ENCODE results near the gene SYCP1. TPM values are rescaled to one million over a fixed set of nuclear protein-coding genes. Genes with fewer than 3 reads are reported as not detected.

The SYCP1 gene
- total and polyA plus RNA-seq, 2 of the 8 experiments (the other 6 are each of a cell fraction or from before 2014, with no cell fraction given), result 0.11 to 0.26 TPM

- no peak overlapping the region for H2BK20ac ChIP-seq (ENCODE audit: low read length)
- H3K9me3 ChIP-seq (ENCODE audit: insufficient read depth in 2 of 2, low read depth in 1 of 2, low read length in 1 of 2), result no peaks in the 10 kb centered on the region; a peak in 1 of 4 replicates
- no peak overlapping the region for H4K5ac ChIP-seq (ENCODE audit: insufficient read length, low read depth, low read length)
- H4K20me1 ChIP-seq (replicated peaks in 1 of 2; ENCODE audit: control insufficient read depth in 1 of 2, insufficient read depth in 2 of 2, low read length in 2 of 2), result no peaks in the 10 kb centered on the region
- H2AK5ac ChIP-seq (ENCODE audit: low read depth, low read length), result no peak overlapping the region
- no peaks in the 10 kb centered on the region for H3K36me3 ChIP-seq (ENCODE audit: control insufficient read depth in 2 of 4, insufficient read depth in 4 of 4, low read length in 3 of 4)
- H4K8ac ChIP-seq (ENCODE audit: extremely low read depth, insufficient read depth, low read length), result no peak overlapping the region
- H3K23ac ChIP-seq (ENCODE audit: insufficient read length), result no peak overlapping the region
- no peak for TF ChIP-seq BRCA1 (IDR thresholded peaks at IDR 0.05; ENCODE audit: low read depth, low read length)
- TF ChIP-seq CTBP2 (IDR thresholded peaks at IDR 0.05; ENCODE audit: borderline replicate concordance, insufficient read depth, insufficient read length, low read length), result no peak
- ChIA-PET CTCF (ENCODE audit: partially characterized antibody) (interaction anchor here (0.6 kb wide), 1 partner anchor 780 kb away, joined by 3 read pairs; no protein-coding TSS in a partner anchor), POLR2A (ENCODE audit: partially characterized antibody) (no interaction called here)
- H4K91ac ChIP-seq (replicated peaks; ENCODE audit: insufficient read length, low read length), result no peak overlapping the region
- H3K9ac ChIP-seq (replicated peaks in 1 of 4; ENCODE audit: extremely low read depth in 1 of 4, low read depth in 3 of 4, low read length in 3 of 4), result no peak overlapping the region
- no peak overlapping the region for H3K4me3 ChIP-seq (ENCODE audit: extremely low read depth in 1 of 4, insufficient read depth in 2 of 4, low read depth in 3 of 4, low read length in 4 of 4)
- no peak for FAIRE-seq
- H3K79me1 ChIP-seq (ENCODE audit: low read depth, low read length), result no peaks in the 10 kb centered on the region
- no peak for DNase-seq (ENCODE audit: low read depth in 1 of 2, low spot score in 2 of 2)
- no peak overlapping the region for H3K56ac ChIP-seq (replicated peaks; ENCODE audit: insufficient read length, low read depth, low read length)
- no peak overlapping the region for H3K18ac ChIP-seq (ENCODE audit: extremely low read depth, low read length)
- no peak overlapping the region for H2BK15ac ChIP-seq (ENCODE audit: low read length)
- no peak overlapping the region for H2AFZ ChIP-seq (ENCODE audit: low read length)
- H3K23me2 ChIP-seq (ENCODE audit: low read depth, low read length), result no peaks in the 10 kb centered on the region
- H3K27me3 ChIP-seq (replicated peaks in 1 of 4; ENCODE audit: control insufficient read depth in 3 of 4, extremely low read depth in 1 of 4, insufficient read depth in 3 of 4, low read length in 3 of 4), result no peaks in the 10 kb centered on the region
- H3K27ac ChIP-seq (ENCODE audit: low read depth, low read length), result no peak overlapping the region
- H2BK120ac ChIP-seq (replicated peaks; ENCODE audit: low read depth, low read length), result no peak overlapping the region
- H3K4ac ChIP-seq (replicated peaks; ENCODE audit: insufficient read length, low read depth, low read length), result no peak overlapping the region
- H3K79me2 ChIP-seq (ENCODE audit: control insufficient read depth in 1 of 2, insufficient read depth in 2 of 2, low read length in 2 of 2), result no peaks in the 10 kb centered on the region
- H3K14ac ChIP-seq (ENCODE audit: insufficient read length), result no peak overlapping the region
- H3K4me2 ChIP-seq (ENCODE audit: insufficient read depth in 1 of 2, low read depth in 2 of 2, low read length in 2 of 2), result no peak overlapping the region
- no peaks in the 10 kb centered on the region for H3K4me1 ChIP-seq (replicated peaks in 1 of 4; ENCODE audit: control insufficient read depth in 3 of 4, insufficient read depth in 4 of 4, low read length in 3 of 4)
- H2BK5ac ChIP-seq (ENCODE audit: low read depth, low read length), result no peak overlapping the region
- H2BK12ac ChIP-seq (ENCODE audit: low read depth, low read length), result no peak overlapping the region
These were observed 71.9 kb downstream of the SYCP1 start for GRCh38 chr1:114926607-114927006.
